Measurements from ENCODE around the gene PSMD1.
"Not testable (repeated sequence)": the region's sequence is repeated elsewhere in the genome, so short reads cannot be mapped to it uniquely, and the experiment has no call there.

The PSMD1 gene

GRCh38 chr2:231118614-231118942, 61.9 kb downstream of the PSMD1 start:
- no peak for DNase-seq

GRCh38 chr2:231123362-231123898, 66.8 kb downstream of the PSMD1 start:
- no peak for DNase-seq

GRCh38 chr2:231124838-231125568, 68.3 kb downstream of the PSMD1 start, which contains the start of gene HTR2B:
Gene HTR2B, minus strand, starts transcription at chr2:231125042. Its CDS starts 1,278 bp downstream, at chr2:231123764.
- no peak for DNase-seq

- no peak for DNase-seq
Measured at GRCh38 chr2:231126123-231126522, 69.5 kb downstream of the PSMD1 start.

- DNase-seq, result no peak
Measured at GRCh38 chr2:231127480-231127879, 70.8 kb downstream of the PSMD1 start.

GRCh38 chr2:231127936-231128335, 71.3 kb downstream of the PSMD1 start:
- DNase-seq, result no peak

- no peak for DNase-seq
Measured at GRCh38 chr2:231128541-231128940, 71.9 kb downstream of the PSMD1 start.

GRCh38 chr2:231129216-231129615, 72.5 kb downstream of the PSMD1 start:
- no peak for DNase-seq

GRCh38 chr2:231130336-231131056, 73.8 kb downstream of the PSMD1 start:
- DNase-seq, result no peak

- DNase-seq, result no peak
Measured at GRCh38 chr2:231132129-231132528, 75.5 kb downstream of the PSMD1 start.

- DNase-seq, result no peak
Measured at GRCh38 chr2:231133365-231134099, 76.9 kb downstream of the PSMD1 start.

- DNase-seq, result no peak
Measured at GRCh38 chr2:231134910-231135655, 78.4 kb downstream of the PSMD1 start.

- no peak for DNase-seq
Measured at GRCh38 chr2:231138699-231139098, 82.0 kb downstream of the PSMD1 start.

GRCh38 chr2:231139796-231140195, 83.1 kb downstream of the PSMD1 start:
- DNase-seq, result no peak

- DNase-seq, result not testable (repeated sequence)
Measured at GRCh38 chr2:231140808-231141207, 84.1 kb downstream of the PSMD1 start.

- DNase-seq, result no peak
Measured at GRCh38 chr2:231144896-231145295, 88.2 kb downstream of the PSMD1 start.

- DNase-seq, result no peak
Measured at GRCh38 chr2:231146665-231147064, 90.0 kb downstream of the PSMD1 start.

GRCh38 chr2:231152800-231153557, 96.3 kb downstream of the PSMD1 start:
- DNase-seq, result no peak

GRCh38 chr2:231159306-231159705, 102.6 kb downstream of the PSMD1 start:
- DNase-seq, result no peak

GRCh38 chr2:231160701-231161100, 104.0 kb downstream of the PSMD1 start:
- DNase-seq, result no peak

GRCh38 chr2:231161252-231161839, 104.7 kb downstream of the PSMD1 start:
- DNase-seq, result no peak
